Transverse colon (tissue), 4 donors: ENCODE data around the gene SLC7A10. TPM values are rescaled to one million over a fixed set of nuclear protein-coding genes. Genes with fewer than 3 reads are reported as not detected.

Experiments
- DNase-seq: peaks from one replicate; pipeline ENCODE4 v3.0.0-alpha.2; 2019
- H3K27ac ChIP-seq, 4 donors: fragments of 200-600 bp; sonication (generic); 2 replicates each; pipeline ENCODE4 v1.5.1; 2016 to 2018; ENCODE audit warnings: inconsistent platforms in 4 of 4
- H3K27me3 ChIP-seq: fragments of 200-600 bp; sonication (generic); 2 replicates; pipeline ENCODE4 v1.5.1; 2017; ENCODE audit warnings: inconsistent platforms
- H3K36me3 ChIP-seq, 4 donors: fragments of 200-600 bp; sonication (generic); 2 replicates each; pipeline ENCODE4 v1.5.1; 2017 to 2019; ENCODE audit warnings: inconsistent platforms in 4 of 4
- H3K4me1 ChIP-seq, 4 donors: fragments of 200-600 bp; sonication (generic); 2 replicates each; pipeline ENCODE4 v1.5.1; 2017 to 2020; ENCODE audit warnings: inconsistent platforms in 4 of 4
- H3K4me3 ChIP-seq, 4 donors: fragments of 200-600 bp; sonication (generic); 1 replicate in 1 of 4; 2 replicates in 3 of 4; pipeline versions ENCODE4 v1.5.1 to v1.6.1; 2017 to 2019; ENCODE audit warnings: inconsistent platforms in 4 of 4
- H3K9me3 ChIP-seq, 2 donors: fragments of 200-600 bp; sonication (generic); 2 replicates each; pipeline ENCODE4 v1.5.1; 2017 to 2019; ENCODE audit warnings: inconsistent platforms in 2 of 2
- EP300 ChIP-seq: sonication (generic); formaldehyde crosslinking; IDR thresholded peaks from one replicate; pipeline ENCODE4 v1.6.1; 2017; ENCODE audit warnings: antibody characterized with exemption, low read depth
- POLR2A ChIP-seq: fragments of 450-650 bp; IDR thresholded peaks from one replicate; pipeline ENCODE4 v1.6.1; 2016; ENCODE audit warnings: antibody characterized with exemption, mild to moderate bottlenecking, moderate library complexity
- POLR2AphosphoS5 ChIP-seq, 3 donors: sonication (generic); formaldehyde crosslinking; IDR thresholded peaks; one replicate each; pipeline ENCODE4 v1.6.1; 2016; ENCODE audit warnings: antibody characterized with exemption in 3 of 3
- WGBS, 2 donors: methylation state at CpG; one replicate each; pipeline ENCODE4 v1.1.5; 2018; ENCODE audit warnings: low coverage in 1 of 2; 5-methylcytosine and 5-hydroxymethylcytosine counted together
- in situ Hi-C, 4 donors: fragments of 200-750 bp; cut with MboI; loops; one replicate each; pipeline versions ENCODE4 v1.15.0 to v1.15.1; 2017; ENCODE audit warnings: low sequenced_read_pairs in 3 of 4, low pct_ligation_motif_present in 1 of 4, low pct_unique_long_range_greater_than_20kb in 1 of 4
- intact Hi-C: fragments of 100-400 bp; cut with DNase I; formaldehyde crosslinking; loops from one replicate; pipeline ENCODE4 v1.15.1; 2023; ENCODE audit warnings: low total_unique reads
- total RNA-seq, 4 donors: library from RNA; depleted of rRNA; stranded (reverse); fragments of >200 nt; gene quantifications; one replicate each; pipeline ENCODE4 v1.1.0, GENCODE V29; 2016
- TF ChIP-seq, protein P1 (sequence below), 5 experiments: fragments of 200-600 bp in 3 of 5; fragments of 450-650 bp in 2 of 5; sonication (generic) in 3 of 5; IDR thresholded peaks; 1 replicate in 2 of 5; 2 replicates in 3 of 5; pipeline ENCODE4 v1.5.1; 2016 to 2017; ENCODE audit warnings: antibody characterized with exemption in 5 of 5, inconsistent platforms in 3 of 5, mild to moderate bottlenecking in 2 of 5, moderate library complexity in 1 of 5

SLC7A10 gene
- total RNA-seq, 4 donors from 2014 or later = 0.48 TPM; not detected in 3

GRCh38 chr19:33163481-33163880 is 62.2 kb downstream of the SLC7A10 start:
- in situ Hi-C loops (no loop called here), intact Hi-C loops (no loop called here)
- H3K36me3 ChIP-seq = no peaks in the 10 kb centered on the region
- WGBS, 2 donors = 78 to 92% methylated on average over 3 to 6 of the region's 6 CpGs
- H3K27ac ChIP-seq = no peak overlapping the region
- TF ChIP-seq, protein P1, sequence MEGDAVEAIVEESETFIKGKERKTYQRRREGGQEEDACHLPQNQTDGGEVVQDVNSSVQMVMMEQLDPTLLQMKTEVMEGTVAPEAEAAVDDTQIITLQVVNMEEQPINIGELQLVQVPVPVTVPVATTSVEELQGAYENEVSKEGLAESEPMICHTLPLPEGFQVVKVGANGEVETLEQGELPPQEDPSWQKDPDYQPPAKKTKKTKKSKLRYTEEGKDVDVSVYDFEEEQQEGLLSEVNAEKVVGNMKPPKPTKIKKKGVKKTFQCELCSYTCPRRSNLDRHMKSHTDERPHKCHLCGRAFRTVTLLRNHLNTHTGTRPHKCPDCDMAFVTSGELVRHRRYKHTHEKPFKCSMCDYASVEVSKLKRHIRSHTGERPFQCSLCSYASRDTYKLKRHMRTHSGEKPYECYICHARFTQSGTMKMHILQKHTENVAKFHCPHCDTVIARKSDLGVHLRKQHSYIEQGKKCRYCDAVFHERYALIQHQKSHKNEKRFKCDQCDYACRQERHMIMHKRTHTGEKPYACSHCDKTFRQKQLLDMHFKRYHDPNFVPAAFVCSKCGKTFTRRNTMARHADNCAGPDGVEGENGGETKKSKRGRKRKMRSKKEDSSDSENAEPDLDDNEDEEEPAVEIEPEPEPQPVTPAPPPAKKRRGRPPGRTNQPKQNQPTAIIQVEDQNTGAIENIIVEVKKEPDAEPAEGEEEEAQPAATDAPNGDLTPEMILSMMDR (IDR thresholded peaks at IDR 0.05) = no peak
- TF ChIP-seq EP300 (no peak), POLR2A (no peak), POLR2AphosphoS5 (IDR thresholded peaks at IDR 0.05) (no peak)
- no peak for DNase-seq
- H3K4me3 ChIP-seq = no peak overlapping the region
- no peaks in the 10 kb centered on the region for H3K4me1 ChIP-seq
- H3K27me3 ChIP-seq = no peaks in the 10 kb centered on the region
- H3K9me3 ChIP-seq = no peaks in the 10 kb centered on the region

GRCh38 chr19:33161201-33161600 is 64.4 kb downstream of the SLC7A10 start:
- DNase-seq = no peak
- Histone ChIP-seq H3K9me3 (no peaks in the 10 kb centered on the region), H3K27me3 (no peaks in the 10 kb centered on the region), H3K4me1 (no peaks in the 10 kb centered on the region), H3K4me3 (no peak overlapping the region), H3K36me3 (no peaks in the 10 kb centered on the region), H3K27ac (no peak overlapping the region)
- WGBS, 2 donors = 56 to 100% methylated on average over 1 to 4 of the region's 4 CpGs
- TF ChIP-seq POLR2AphosphoS5 (IDR thresholded peaks at IDR 0.05) (no peak), EP300 (no peak), POLR2A (no peak)
- TF ChIP-seq, protein P1 (IDR thresholded peaks at IDR 0.05) = no peak
- in situ Hi-C loops (no loop called here), intact Hi-C loops (no loop called here)

DNA sequence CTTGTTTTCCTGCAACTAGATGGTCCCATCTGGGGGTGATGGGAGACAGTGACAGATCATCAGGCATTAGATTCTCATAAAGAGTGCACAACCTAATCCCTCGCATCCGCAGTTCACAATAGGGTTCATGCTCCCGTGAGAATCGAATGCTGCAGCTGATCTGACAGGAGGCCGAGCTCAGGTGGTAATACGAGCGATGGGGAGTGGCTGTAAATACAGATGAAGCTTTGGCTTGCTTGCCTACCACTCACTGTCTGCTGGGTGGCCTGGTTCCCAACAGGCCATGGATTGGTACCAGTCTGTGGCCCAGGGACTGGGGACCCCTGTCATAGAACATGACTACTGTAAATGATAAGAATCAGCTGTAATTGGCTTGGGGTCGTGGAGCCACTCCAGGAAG is 65.8 kb downstream of the SLC7A10 start:
- Histone ChIP-seq H3K4me1 (no peaks in the 10 kb centered on the region), H3K9me3 (no peaks in the 10 kb centered on the region), H3K4me3 (no peak overlapping the region), H3K27me3 (no peaks in the 10 kb centered on the region), H3K36me3 (no peaks in the 10 kb centered on the region), H3K27ac (no peak overlapping the region)
- intact Hi-C loops (no loop called here), in situ Hi-C loops (no loop called here)
- DNase-seq = no peak
- WGBS, 2 donors = 88% methylated on average over 8 of the region's 8 CpGs; no CpG with 5 or more reads in 1 of the 2 donors
- TF ChIP-seq, protein P1 (IDR thresholded peaks at IDR 0.05) = no peak
- no peak for TF ChIP-seq EP300
- no peak for TF ChIP-seq POLR2A
- no peak for TF ChIP-seq POLR2AphosphoS5 (IDR thresholded peaks at IDR 0.05)

DNA sequence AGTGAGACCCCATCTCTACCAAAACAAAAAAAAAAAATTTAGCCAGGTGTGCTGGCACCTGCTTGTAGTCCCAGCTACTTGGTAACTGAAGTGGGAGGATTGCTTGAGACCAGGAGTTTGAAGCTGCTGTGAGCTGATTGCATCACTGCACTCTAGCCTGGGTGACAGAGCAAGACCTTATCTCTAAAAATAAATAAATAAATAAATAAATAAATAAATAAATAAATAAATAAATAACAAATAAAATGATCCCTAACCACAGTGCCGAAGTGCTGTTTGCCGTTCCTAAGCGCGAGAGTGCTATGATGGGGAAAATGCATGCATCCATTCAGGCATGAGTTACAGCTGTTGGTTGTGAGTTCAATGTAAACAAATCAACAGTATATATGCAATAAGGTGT is 66.5 kb downstream of the SLC7A10 start:
- no peak for TF ChIP-seq POLR2A
- TF ChIP-seq EP300 = no peak
- no peak for TF ChIP-seq POLR2AphosphoS5 (IDR thresholded peaks at IDR 0.05)
- TF ChIP-seq, protein P1 (IDR thresholded peaks at IDR 0.05) = no peak
- DNase-seq = no peak
- no peaks in the 10 kb centered on the region for H3K27me3 ChIP-seq
- H3K36me3 ChIP-seq = no peaks in the 10 kb centered on the region
- 97 to 98% methylated on average over 4 of the region's 4 CpGs for WGBS, 2 donors
- H3K9me3 ChIP-seq = no peaks in the 10 kb centered on the region
- no peak overlapping the region for H3K27ac ChIP-seq
- no peak overlapping the region for H3K4me3 ChIP-seq
- intact Hi-C loops = no loop called here
- in situ Hi-C loops = no loop called here
- H3K4me1 ChIP-seq = no peaks in the 10 kb centered on the region

Other genes with a start within 250 kb of the SLC7A10 start
- 100 to 1,000 TPM in 1 of 4 donors, 10 to 100 TPM in 3; 49.0 to 276 (median 74.3) TPM for gene RHPN2, start 161.0 kb downstream of the SLC7A10 start, total RNA-seq
- 10 to 100 TPM in 3 of 4 donors, 1 to 10 TPM in 1; 9.1 to 16.8 (median 14.8) TPM for gene GPATCH1, start 144.7 kb downstream of the SLC7A10 start, total RNA-seq
- gene WDR88, start 93.7 kb downstream of the SLC7A10 start, total RNA-seq = not detected
- 10 to 100 TPM; 12.5 to 23.6 (median 17.1) TPM for gene LRP3, start 31.5 kb downstream of the SLC7A10 start, total RNA-seq
- 10 to 100 TPM; 69.4 to 84.2 (median 77.3) TPM for gene CEBPA, start 76.7 kb upstream of the SLC7A10 start, total RNA-seq
- 10 to 100 TPM; 22.4 to 66.7 (median 46.9) TPM for gene CEBPG, start 147.9 kb upstream of the SLC7A10 start, total RNA-seq